AG04449 (cell line): ENCODE measurements around the gene DENND1A.

ENCODE experiments used
- CTCF ChIA-PET: fragments of 350-600 bp; formaldehyde crosslinking; extraction: SDS; loops from one replicate; lab custom pipeline; 2021; ENCODE audit warnings: antibody characterized with exemption; lab: Yijun Ruan, JAX
- POLR2A ChIA-PET: fragments of 400-600, 350-600 bp; formaldehyde crosslinking; extraction: SDS; loops from one replicate; lab custom pipeline; 2020; ENCODE audit warnings: antibody characterized with exemption, inconsistent platforms; lab: Yijun Ruan, JAX
- DNase-seq: peaks from one replicate; pipeline ENCODE4 v3.0.0-alpha.2; 2010; ENCODE audit warnings: low read depth, low spot score
- H3K4me3 ChIP-seq: 2 replicates; pipeline ENCODE4 v1.5.1; 2011; ENCODE audit warnings: low read depth, mild to moderate bottlenecking, control low read depth, low read length
- CTCF ChIP-seq: IDR thresholded peaks from one replicate; pipeline ENCODE4 v1.5.1; 2011; ENCODE audit warnings: mild to moderate bottlenecking, moderate library complexity, low read length, control low read depth, inconsistent platforms; ENCODE audit not compliant: insufficient read depth; ENCODE audit errors: missing control alignments

DENND1A gene

GRCh38 chr9:123925819-123926218 is 4.1 kb downstream of the DENND1A start:
- no peak for TF ChIP-seq CTCF
- no peak overlapping the region for H3K4me3 ChIP-seq
- DNase-seq: no peak
- POLR2A ChIA-PET: no interaction called here
- CTCF ChIA-PET: no interaction called here

- TF ChIP-seq CTCF: no peak
- DNase-seq: no peak
- no peak overlapping the region for H3K4me3 ChIP-seq
- ChIA-PET POLR2A (no interaction called here), CTCF (no interaction called here)
Measured at GRCh38 chr9:123925161-123925560, 4.8 kb downstream of the DENND1A start.

- no peak for DNase-seq
- ChIA-PET CTCF (no interaction called here), POLR2A (no interaction called here)
Measured at GRCh38 chr9:123924727-123925126, 5.2 kb downstream of the DENND1A start.

GRCh38 chr9:123923884-123924283 is 6.0 kb downstream of the DENND1A start:
- H3K4me3 ChIP-seq: no peak overlapping the region
- TF ChIP-seq CTCF: no peak
- ChIA-PET POLR2A (no interaction called here), CTCF (no interaction called here)
- no peak for DNase-seq

More at GRCh38 chr9:123924727-123925126, 5.2 kb downstream of the DENND1A start:
- H3K4me3 ChIP-seq: no peak overlapping the region
- no peak for TF ChIP-seq CTCF

GRCh38 chr9:123923377-123923776 is 6.5 kb downstream of the DENND1A start:
- no peak for DNase-seq
- no peak overlapping the region for H3K4me3 ChIP-seq
- POLR2A ChIA-PET: no interaction called here
- no peak for TF ChIP-seq CTCF
- CTCF ChIA-PET: no interaction called here

- ChIA-PET CTCF (no interaction called here), POLR2A (no interaction called here)
- TF ChIP-seq CTCF: no peak
- no peak overlapping the region for H3K4me3 ChIP-seq
- no peak for DNase-seq
Measured at GRCh38 chr9:123922911-123923310, 7.0 kb downstream of the DENND1A start.
